Stimulated activated CD4-positive, alpha-beta T cell treated with anti-CD3 and anti-CD28 coated beads, Interleukin-15, amount 100 ng/mL, for 24 hours (primary cell): ENCODE results near the gene CARD16.
"Not testable (repeated sequence)": the region's sequence is repeated elsewhere in the genome, so short reads cannot be mapped to it uniquely, and the experiment has no call there.

Experiments used
- DNase-seq: peaks from one replicate; pipeline ENCODE4 v3.0.0-alpha.2; 2020

The CARD16 gene

GRCh38 chr11:105044557-105045524 is at the start of gene CARD16:
Gene CARD16 (minus strand): TSS chr11:105045335. CDS start chr11:105045297, 38 bp downstream.
- DNase-seq: peak; percentile 38

GRCh38 chr11:105092256-105093239 is 47.4 kb upstream of the CARD16 start:
- no peak for DNase-seq

GRCh38 chr11:105081412-105082150 is 36.4 kb upstream of the CARD16 start:
- DNase-seq: no peak

GRCh38 chr11:105080171-105080906 is 35.2 kb upstream of the CARD16 start:
- not testable (repeated sequence) for DNase-seq

- DNase-seq: no peak
These were observed 33.1 kb upstream of the CARD16 start for GRCh38 chr11:105078283-105078682.

- DNase-seq: peak; percentile 57
These were observed 32.1 kb upstream of the CARD16 start for GRCh38 chr11:105077141-105077790.

GRCh38 chr11:105074166-105074530 is 29.0 kb upstream of the CARD16 start:
- DNase-seq: no peak

GRCh38 chr11:105073456-105074165 is 28.5 kb upstream of the CARD16 start:
- no peak for DNase-seq

GRCh38 chr11:105072080-105072479 is 26.9 kb upstream of the CARD16 start:
- DNase-seq: not testable (repeated sequence)

- peak; percentile 6 for DNase-seq
These were observed 26.1 kb upstream of the CARD16 start for GRCh38 chr11:105071089-105071732.

- no peak for DNase-seq
These were observed 25.2 kb upstream of the CARD16 start for GRCh38 chr11:105070306-105070705.

- DNase-seq: not testable (repeated sequence)
These were observed 24.6 kb upstream of the CARD16 start for GRCh38 chr11:105069749-105070148.

- DNase-seq: not testable (repeated sequence)
These were observed 18.3 kb upstream of the CARD16 start for GRCh38 chr11:105063245-105063941.

GRCh38 chr11:105057432-105057831 is 12.3 kb upstream of the CARD16 start:
- no peak for DNase-seq

GRCh38 chr11:105056446-105056845 is 11.3 kb upstream of the CARD16 start:
- DNase-seq: no peak

GRCh38 chr11:105054723-105055493 is 9.8 kb upstream of the CARD16 start:
- DNase-seq: no peak

- no peak for DNase-seq
These were observed 7.4 kb upstream of the CARD16 start for GRCh38 chr11:105052487-105052886.

GRCh38 chr11:105051559-105051958 is 6.4 kb upstream of the CARD16 start:
- no peak for DNase-seq

- DNase-seq: no peak
These were observed 4.3 kb upstream of the CARD16 start for GRCh38 chr11:105049481-105049880.
